Stimulated activated CD8-positive, alpha-beta memory T cell treated with anti-CD3 and anti-CD28 coated beads, Interleukin-7, amount 100 ng/mL, for 1 hour (primary cell): ENCODE data around the gene BBX.
"Not testable (repeated sequence)": the region's sequence is repeated elsewhere in the genome, so short reads cannot be mapped to it uniquely, and the experiment has no call there.

Source experiments
- DNase-seq, 2 donors: peaks; one replicate each; pipeline ENCODE4 v3.0.0-alpha.2; 2020; ENCODE audit warnings: low read depth in 2 of 2

BBX gene

GRCh38 chr3:107542665-107543064, 19.9 kb downstream of the BBX start:
- no peak for DNase-seq

GRCh38 chr3:107543666-107544065, 20.9 kb downstream of the BBX start:
- DNase-seq = no peak

DNA sequence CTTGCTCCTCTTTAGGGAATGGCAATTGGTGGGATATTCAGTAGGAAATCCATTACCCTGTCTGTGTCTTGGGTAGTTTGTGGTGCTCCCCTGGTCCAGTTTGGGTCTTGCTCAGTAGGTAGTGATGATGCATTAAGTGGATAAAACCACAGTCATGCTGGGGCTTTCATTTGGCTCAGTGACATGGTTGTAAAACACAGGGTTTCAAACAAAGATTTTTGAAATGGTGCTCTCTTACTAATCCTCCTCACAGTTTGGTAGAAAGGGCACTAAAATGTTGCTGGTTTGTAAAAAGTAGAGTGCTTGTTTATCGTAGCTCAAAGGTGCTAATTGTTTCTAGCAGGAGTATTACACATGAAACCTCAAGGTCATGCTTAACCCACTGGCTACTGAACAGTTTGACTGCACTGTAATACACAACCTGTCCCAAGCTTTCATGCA, 22.9 kb downstream of the BBX start:
- no peak for DNase-seq

- DNase-seq = no peak
Measured at GRCh38 chr3:107548601-107549000, 25.8 kb downstream of the BBX start.

GRCh38 chr3:107555359-107555758, 32.6 kb downstream of the BBX start:
- DNase-seq = no peak

DNA sequence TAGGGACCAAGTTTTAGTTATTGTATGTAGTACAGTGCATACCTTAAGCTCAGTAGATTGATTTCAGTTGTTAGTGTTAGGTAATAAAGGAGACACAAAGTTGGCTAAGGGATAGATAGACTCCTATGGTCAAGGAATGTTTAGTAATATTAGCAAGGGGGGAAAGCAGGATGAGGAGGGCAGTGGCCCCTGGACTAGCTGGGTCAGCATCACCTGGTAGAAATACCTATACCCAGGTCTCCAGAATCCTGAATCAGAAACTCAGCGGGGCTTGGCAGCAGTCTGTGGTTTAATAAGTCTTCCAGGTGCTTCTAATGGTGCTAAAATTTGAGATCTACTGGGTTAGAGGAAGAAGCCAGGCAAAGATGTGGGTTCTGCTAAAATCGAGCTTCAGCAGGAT, 35.0 kb downstream of the BBX start:
- DNase-seq = no peak

- DNase-seq = no peak
Measured at GRCh38 chr3:107560166-107560565, 37.4 kb downstream of the BBX start.

GRCh38 chr3:107561980-107562379, 39.2 kb downstream of the BBX start:
- no peak for DNase-seq

DNA sequence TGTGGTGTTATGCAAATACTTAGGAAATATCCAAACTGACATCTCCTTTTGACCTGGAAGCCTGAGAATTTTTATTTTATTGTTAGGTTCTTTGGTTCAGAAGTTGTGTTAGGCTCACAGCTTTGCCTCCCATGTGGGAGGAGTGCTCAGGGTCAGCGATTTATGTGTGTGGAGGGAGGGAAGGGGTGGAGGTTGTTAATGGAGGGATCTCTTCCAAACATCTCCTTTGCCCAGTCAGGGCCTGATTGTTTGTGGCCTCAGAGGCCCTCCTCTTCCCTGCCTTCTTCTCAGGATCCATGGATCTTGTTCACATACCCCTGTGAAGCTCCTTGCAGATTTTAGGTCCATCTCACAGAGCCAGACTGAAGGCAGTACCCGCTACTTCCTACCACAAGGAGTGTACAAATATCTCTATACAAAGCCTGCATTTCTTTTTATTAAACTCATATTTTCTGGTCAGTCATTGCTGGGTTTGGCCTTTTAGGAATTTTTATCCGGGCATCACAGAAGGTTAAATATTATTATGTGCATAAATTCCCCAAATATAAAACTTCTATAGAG, 40.3 kb downstream of the BBX start:
- no peak for DNase-seq

- not testable (repeated sequence) for DNase-seq
Measured at GRCh38 chr3:107565244-107565643, 42.5 kb downstream of the BBX start.

GRCh38 chr3:107571089-107571488, 48.3 kb downstream of the BBX start:
- not testable (repeated sequence) for DNase-seq

DNA sequence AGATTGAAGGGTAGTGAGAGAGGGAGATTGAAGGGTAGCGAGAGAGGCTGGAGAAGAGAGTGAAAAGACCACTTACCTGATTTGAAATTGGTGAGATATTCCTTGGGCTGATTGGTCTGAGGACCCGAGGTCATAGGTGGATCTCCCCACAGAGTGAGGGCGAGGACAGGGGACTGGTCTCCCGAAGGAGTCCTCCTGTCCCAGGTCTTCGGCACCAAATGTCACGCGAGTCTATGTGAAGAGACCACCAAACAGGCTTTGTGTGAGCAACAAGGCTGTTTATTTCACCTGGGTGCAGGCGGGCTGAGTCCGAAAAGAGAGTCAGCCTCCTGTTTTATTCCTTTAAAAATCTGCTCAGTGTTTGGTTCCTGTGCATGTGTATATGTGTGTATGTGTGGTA, 48.7 kb downstream of the BBX start:
- not testable (repeated sequence) for DNase-seq

- no peak for DNase-seq
Measured at GRCh38 chr3:107574650-107575049, 51.9 kb downstream of the BBX start.

DNA sequence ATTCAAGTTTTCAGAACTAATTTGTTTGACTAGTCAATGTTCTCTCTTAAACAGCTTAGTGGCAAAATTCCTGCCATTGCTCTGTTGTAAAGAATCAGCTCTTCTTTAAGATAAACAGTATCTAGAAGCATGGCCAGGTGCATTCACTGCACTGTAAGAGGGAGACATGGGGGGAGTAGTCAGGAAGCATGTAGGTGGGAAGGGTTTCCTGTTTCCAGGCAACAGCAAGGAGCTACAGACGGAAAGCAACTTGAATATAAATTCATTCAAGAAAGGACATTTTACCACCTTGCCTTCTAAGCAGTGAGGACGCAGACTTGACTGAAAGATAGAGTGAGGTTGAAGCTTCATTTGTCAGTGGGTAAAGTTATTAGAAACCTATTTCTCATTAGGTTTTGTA, 55.3 kb downstream of the BBX start:
- DNase-seq = no peak

- DNase-seq = no peak
Measured at GRCh38 chr3:107578523-107578922, 55.8 kb downstream of the BBX start.

DNA sequence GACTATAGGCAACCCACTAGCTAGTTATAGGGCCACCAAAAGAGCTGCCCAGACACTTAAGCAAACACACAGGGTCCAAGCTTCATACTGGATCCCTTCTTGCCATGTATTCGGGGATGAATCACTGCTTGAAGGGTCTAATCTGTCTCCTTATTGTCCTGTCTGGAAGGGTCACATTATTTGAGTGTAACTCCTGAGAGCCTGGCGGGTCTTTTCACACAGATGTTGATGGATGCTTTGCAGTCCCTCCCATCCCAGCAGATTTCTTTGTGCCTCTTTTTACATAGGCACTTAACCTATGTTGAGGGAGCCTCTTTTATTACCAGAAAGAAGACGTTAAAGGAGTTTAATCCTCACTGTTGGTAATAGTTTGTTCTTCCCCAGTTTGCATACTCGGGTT, 56.6 kb downstream of the BBX start:
- no peak for DNase-seq

DNA sequence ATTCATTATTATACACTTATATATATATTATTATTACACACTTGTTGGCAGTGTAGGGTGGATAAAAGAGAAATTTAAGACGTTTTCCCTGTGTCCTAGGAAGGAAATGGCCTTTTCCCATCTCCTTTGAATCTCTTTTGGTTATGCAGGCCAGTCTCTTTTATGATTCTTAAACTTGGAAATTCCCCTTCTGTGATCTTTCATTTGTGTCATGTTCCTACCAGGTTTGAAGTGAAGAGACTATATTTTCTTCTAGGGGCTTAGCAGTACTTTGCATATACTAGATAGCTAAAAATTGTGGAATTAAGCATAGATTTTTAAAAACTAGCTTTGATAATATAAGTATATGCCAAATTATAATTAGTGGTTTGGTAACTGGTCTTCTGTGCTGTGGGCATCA, 58.5 kb downstream of the BBX start:
- no peak for DNase-seq

- DNase-seq = no peak
Measured at GRCh38 chr3:107588217-107588616, 65.5 kb downstream of the BBX start.

GRCh38 chr3:107589454-107589853, 66.7 kb downstream of the BBX start:
- DNase-seq = no peak

DNA sequence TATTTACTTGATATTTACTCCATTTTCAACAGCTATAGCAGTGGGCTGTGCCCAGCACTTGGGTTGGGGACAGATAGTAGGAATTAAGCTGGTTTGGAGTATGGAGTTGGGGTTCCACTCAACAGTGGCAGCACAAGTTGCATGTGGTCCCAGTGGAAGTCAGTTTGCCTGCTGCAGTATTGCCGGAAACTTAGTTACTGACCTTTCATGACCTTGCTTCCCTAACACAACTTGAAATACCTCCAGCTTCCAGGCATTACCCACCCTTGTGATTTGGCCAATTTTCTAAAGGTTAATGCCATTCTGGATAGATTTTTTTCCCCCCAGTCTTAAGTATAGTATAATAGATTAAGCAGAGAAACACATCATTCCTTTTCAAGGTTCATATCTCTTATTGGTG, 68.0 kb downstream of the BBX start:
- no peak for DNase-seq

DNA sequence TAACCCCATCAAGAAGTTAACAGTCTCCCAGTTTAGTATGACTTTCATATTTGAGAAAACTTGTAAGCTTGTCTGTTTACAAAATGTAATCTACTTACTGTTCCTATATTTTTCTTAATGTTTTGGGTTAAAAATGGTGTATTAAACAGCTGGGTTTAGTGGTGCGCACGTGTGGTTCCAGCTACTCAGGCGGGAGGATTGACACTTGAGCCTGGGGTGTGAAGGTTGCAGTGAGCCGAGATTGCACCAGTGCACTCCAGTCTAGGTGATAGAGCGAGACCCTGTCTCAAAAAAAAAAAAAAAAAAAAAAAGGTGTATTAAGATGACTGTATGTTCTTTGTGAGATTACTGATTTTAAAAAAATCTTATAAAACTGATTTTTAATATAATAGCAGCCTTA, 69.3 kb downstream of the BBX start:
- DNase-seq = no peak

DNA sequence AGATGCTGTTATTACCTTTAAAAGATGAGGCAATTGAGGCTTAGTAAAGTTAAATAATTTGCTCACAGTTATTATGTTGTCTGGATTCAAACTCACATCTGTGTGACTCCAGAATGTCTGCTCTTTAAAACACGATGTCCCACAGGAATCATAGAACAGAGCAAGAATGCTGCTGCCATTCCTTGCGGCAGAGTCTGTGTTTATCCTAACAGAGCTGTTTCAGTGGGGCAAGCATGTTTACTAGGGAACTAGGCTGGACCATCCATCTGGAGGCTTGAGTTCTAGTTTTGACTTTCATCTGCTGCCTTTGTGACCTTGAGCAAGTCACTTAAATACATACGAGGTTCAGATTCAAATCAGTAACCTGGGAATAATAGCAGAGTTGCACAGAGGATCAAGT, 72.1 kb downstream of the BBX start:
- DNase-seq = no peak

GRCh38 chr3:107596639-107597038, 73.9 kb downstream of the BBX start:
- no peak for DNase-seq

DNA sequence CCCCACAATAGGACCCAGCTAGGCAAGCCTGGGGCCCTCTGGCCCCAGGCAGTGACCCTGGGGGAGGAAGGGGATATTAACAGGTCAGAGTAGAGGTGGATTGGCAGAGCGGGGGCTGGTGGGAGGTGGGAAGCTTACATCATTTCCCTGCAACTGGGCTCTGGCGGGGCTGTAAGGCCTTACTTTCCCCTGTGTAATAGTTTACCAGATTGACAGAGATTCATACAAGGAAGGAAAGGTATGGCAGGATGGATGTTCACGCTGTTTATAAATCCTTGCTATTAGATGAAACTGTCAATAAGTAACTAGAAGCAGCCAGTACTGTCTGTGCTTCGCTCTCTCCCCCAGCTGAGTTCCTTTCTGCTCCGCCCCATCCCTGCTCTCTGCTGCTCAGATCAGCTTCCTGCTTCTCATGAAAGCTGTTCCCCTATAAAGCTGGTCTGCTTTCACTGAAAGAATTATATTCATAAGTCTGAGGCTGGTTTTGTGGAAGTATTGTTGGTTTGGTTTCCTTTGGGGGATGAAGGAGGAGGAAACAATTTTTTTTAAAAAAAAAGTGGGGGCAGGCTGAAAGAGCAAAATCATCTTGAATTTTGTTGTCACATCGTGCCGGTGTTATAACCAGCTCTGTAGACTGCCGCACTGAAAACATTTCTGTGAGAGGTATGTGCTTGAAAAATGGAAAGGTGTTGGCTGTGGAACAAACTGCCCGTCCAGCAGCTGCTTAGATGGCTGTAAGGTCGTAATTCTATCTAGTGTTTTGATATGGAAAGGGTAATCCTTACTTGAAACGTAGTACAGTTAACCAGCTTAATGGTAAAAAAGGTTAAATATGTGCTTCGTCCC, 76.4 kb downstream of the BBX start:
- no peak for DNase-seq
